COR-L47 (cell line): ENCODE results near the gene RTBDN.

Experiments
- DNase-seq: peaks from one replicate; lab custom pipeline; 2025; lab: John Stamatoyannopoulos, UW

The RTBDN gene

GRCh38 chr19:12834566-12834943 lies at the start of gene RTBDN:
Gene RTBDN (minus strand): TSS chr19:12834579. CDS start chr19:12829979, 4,600 bp downstream.
- DNase-seq, result peak; percentile 50

GRCh38 chr19:12882589-12882988 lies 48.2 kb upstream of the RTBDN start:
- no peak for DNase-seq

GRCh38 chr19:12881172-12881808 lies 46.9 kb upstream of the RTBDN start, which contains the start of gene DNASE2:
Gene DNASE2 (minus strand): TSS chr19:12881449. CDS start chr19:12881375, 74 bp downstream.
- DNase-seq, result peak; percentile 95

- DNase-seq, result no peak
Measured at GRCh38 chr19:12880551-12881171, 46.3 kb upstream of the RTBDN start.

- DNase-seq, result no peak
Measured at GRCh38 chr19:12875086-12875485, 40.7 kb upstream of the RTBDN start.

GRCh38 chr19:12873891-12874745 lies 39.7 kb upstream of the RTBDN start:
- no peak for DNase-seq

- DNase-seq, result no peak
Measured at GRCh38 chr19:12872941-12873890, 38.8 kb upstream of the RTBDN start.

GRCh38 chr19:12872255-12872654 lies 37.9 kb upstream of the RTBDN start:
- no peak for DNase-seq

- no peak for DNase-seq
Measured at GRCh38 chr19:12871681-12872080, 37.3 kb upstream of the RTBDN start.

- no peak for DNase-seq
Measured at GRCh38 chr19:12868540-12869112, 34.2 kb upstream of the RTBDN start.

- no peak for DNase-seq
Measured at GRCh38 chr19:12867120-12868099, 33.0 kb upstream of the RTBDN start.

- DNase-seq, result no peak
Measured at GRCh38 chr19:12866416-12867119, 32.2 kb upstream of the RTBDN start.

- no peak for DNase-seq
Measured at GRCh38 chr19:12865746-12866415, 31.5 kb upstream of the RTBDN start.

GRCh38 chr19:12864721-12865715 lies 30.6 kb upstream of the RTBDN start:
- DNase-seq, result no peak

- no peak for DNase-seq
Measured at GRCh38 chr19:12864143-12864542, 29.8 kb upstream of the RTBDN start.

- DNase-seq, result no peak
Measured at GRCh38 chr19:12859546-12859945, 25.2 kb upstream of the RTBDN start.

GRCh38 chr19:12858041-12858928 lies 23.9 kb upstream of the RTBDN start:
- no peak for DNase-seq
